Measurements from ENCODE around the gene LTA.

GRCh38 chr6:31547727-31548543, 24.2 kb upstream of the LTA start:
- TF ChIP-seq CTCF (IDR thresholded peaks at IDR 0.05): no peak
- TF ChIP-seq POLR2AphosphoS5 (IDR thresholded peaks at IDR 0.05): no peak
